ENCODE measurements around the gene PLCB1. TPM values are rescaled to one million over a fixed set of nuclear protein-coding genes. Genes with fewer than 3 reads are reported as not detected.

PLCB1 gene
- total RNA-seq, 1 experiment from 2014 or later = 4.4 TPM

- Histone ChIP-seq H3K79me2 (ENCODE audit: low read length) (no peaks in the 10 kb centered on the region), H3K36me3 (ENCODE audit: low read depth, low read length) (no peaks in the 10 kb centered on the region), H3K4me3 (ENCODE audit: low read length) (no peak overlapping the region), H3K27ac (ENCODE audit: low read length) (no peak overlapping the region), H3K4me1 (ENCODE audit: insufficient read depth, low read length) (no peaks in the 10 kb centered on the region), H2AFZ (ENCODE audit: low read length) (no peak overlapping the region), H4K20me1 (ENCODE audit: low read length) (no peaks in the 10 kb centered on the region), H3K27me3 (ENCODE audit: low read length) (peaks cover 20% of the 10 kb centered on the region; the same call in 1 of the 2 replicates), H3F3A (ENCODE audit: low read length, unreplicated experiment) (no peaks in the 10 kb centered on the region), H3K9me3 (ENCODE audit: low read length) (no peaks in the 10 kb centered on the region), H3K9ac (ENCODE audit: low read length) (no peak overlapping the region), H3K4me2 (ENCODE audit: low read length) (no peak overlapping the region), H3K9me2 (replicated peaks; ENCODE audit: low read length) (no peaks in the 10 kb centered on the region)
- intact Hi-C loops (cut with micrococcal nuclease) = no loop called here
- no peak for TF ChIP-seq CTCF (conservative IDR thresholded peaks at IDR 0.05; ENCODE audit: low read depth, low read length)
- TF ChIP-seq EZH2 (IDR thresholded peaks at IDR 0.05; ENCODE audit: low read length, unreplicated experiment) = no peak
- BruUV-seq (replicated peaks) = no TSS peak
- CTCF ChIA-PET = no interaction called here
- no peak for ATAC-seq
- POLR2A ChIA-PET (ENCODE audit: unreplicated experiment) = no interaction called here
- DNase-seq = no peak
Observed at GRCh38 chr20:8583012-8583565, 451.0 kb downstream of the PLCB1 start.

GRCh38 chr20:8583566-8584043, 451.5 kb downstream of the PLCB1 start:
- no peaks in the 10 kb centered on the region for H3K4me1 ChIP-seq (ENCODE audit: insufficient read depth, low read length)
- ChIA-PET CTCF (no interaction called here), POLR2A (ENCODE audit: unreplicated experiment) (no interaction called here)
- no peaks in the 10 kb centered on the region for H3F3A ChIP-seq (ENCODE audit: low read length, unreplicated experiment)
- H3K4me3 ChIP-seq (ENCODE audit: low read length) = no peak overlapping the region
- H3K9ac ChIP-seq (ENCODE audit: low read length) = no peak overlapping the region
- H4K20me1 ChIP-seq (ENCODE audit: low read length) = no peaks in the 10 kb centered on the region
- H3K27ac ChIP-seq (ENCODE audit: low read length) = no peak overlapping the region
- no TSS peak for BruUV-seq (replicated peaks)
- ATAC-seq = no peak
- no peak overlapping the region for H2AFZ ChIP-seq (ENCODE audit: low read length)
- H3K9me3 ChIP-seq (ENCODE audit: low read length) = no peaks in the 10 kb centered on the region
- no peaks in the 10 kb centered on the region for H3K79me2 ChIP-seq (ENCODE audit: low read length)
- intact Hi-C loops (cut with micrococcal nuclease) = no loop called here
- H3K4me2 ChIP-seq (ENCODE audit: low read length) = no peak overlapping the region
- H3K36me3 ChIP-seq (ENCODE audit: low read depth, low read length) = no peaks in the 10 kb centered on the region
- peaks cover 20% of the 10 kb centered on the region; the same call in 1 of the 2 replicates for H3K27me3 ChIP-seq (ENCODE audit: low read length)
- no peak for DNase-seq
- no peaks in the 10 kb centered on the region for H3K9me2 ChIP-seq (replicated peaks; ENCODE audit: low read length)
- TF ChIP-seq CTCF (conservative IDR thresholded peaks at IDR 0.05; ENCODE audit: low read depth, low read length) (no peak), EZH2 (IDR thresholded peaks at IDR 0.05; ENCODE audit: low read length, unreplicated experiment) (no peak), EZH2phosphoT487 (IDR thresholded peaks at IDR 0.05; ENCODE audit: borderline replicate concordance, low read length) (no peak)

- Histone ChIP-seq H3K27me3 (ENCODE audit: low read length) (peaks cover 14% of the 10 kb centered on the region; the same call in 1 of the 2 replicates), H4K20me1 (ENCODE audit: low read length) (no peaks in the 10 kb centered on the region), H3K79me2 (ENCODE audit: low read length) (no peaks in the 10 kb centered on the region), H3K9me2 (replicated peaks; ENCODE audit: low read length) (no peaks in the 10 kb centered on the region), H3K27ac (ENCODE audit: low read length) (no peak overlapping the region), H3K9ac (ENCODE audit: low read length) (no peak overlapping the region), H3K4me2 (ENCODE audit: low read length) (no peak overlapping the region), H3K9me3 (ENCODE audit: low read length) (no peaks in the 10 kb centered on the region), H3K4me3 (ENCODE audit: low read length) (no peak overlapping the region), H2AFZ (ENCODE audit: low read length) (no peak overlapping the region), H3K4me1 (ENCODE audit: insufficient read depth, low read length) (0 out of 2 replicates have a peak, but pooled peaks cover 3% of the 10 kb centered on the region), H3K36me3 (ENCODE audit: low read depth, low read length) (no peaks in the 10 kb centered on the region), H3F3A (ENCODE audit: low read length, unreplicated experiment) (no peaks in the 10 kb centered on the region)
- no TSS peak for BruUV-seq (replicated peaks)
- CTCF ChIA-PET = no interaction called here
- POLR2A ChIA-PET (ENCODE audit: unreplicated experiment) = no interaction called here
- ATAC-seq = no peak
- no peak for TF ChIP-seq EZH2phosphoT487 (IDR thresholded peaks at IDR 0.05; ENCODE audit: borderline replicate concordance, low read length)
- intact Hi-C loops (cut with micrococcal nuclease) = no loop called here
- DNase-seq = no peak
Observed at GRCh38 chr20:8587251-8587650, 455.2 kb downstream of the PLCB1 start.

Measured in PC-3 (cell line).